HepG2 (cell line): ENCODE data around the gene ZSCAN26. TPM values are rescaled to one million over a fixed set of nuclear protein-coding genes. Genes with fewer than 3 reads are reported as not detected.
A peak's percentile ranks its signal among the peaks of the same experiment; 100 is the strongest.

Experiments used
- AHR ChIP-seq: IDR thresholded peaks from 2 replicates; pipeline ENCODE4 v1.6.1; 2018; ENCODE audit warnings: missing genetic modification reagents, missing compliant biosample characterization
- ETS1 ChIP-seq: sonication (generic); formaldehyde crosslinking; IDR thresholded peaks from 2 replicates; pipeline ENCODE4 v1.4.0; 2020; ENCODE audit warnings: missing genetic modification reagents
- GPN1 ChIP-seq: sonication (generic); formaldehyde crosslinking; IDR thresholded peaks from 2 replicates; pipeline ENCODE4 v1.5.1; 2020; ENCODE audit warnings: missing genetic modification reagents, borderline replicate concordance
- HINFP ChIP-seq: sonication (generic); formaldehyde crosslinking; IDR thresholded peaks from 2 replicates; pipeline ENCODE4 v1.4.0; 2020; ENCODE audit warnings: low read depth, mild to moderate bottlenecking, missing genetic modification reagents
- KDM1A ChIP-seq: IDR thresholded peaks from 2 replicates; pipeline ENCODE4 v1.6.1; 2016; ENCODE audit warnings: missing compliant biosample characterization
- LCORL ChIP-seq, 2 experiments: fragments of 450-650 bp in 1 of 2; sonication (generic) in 1 of 2; formaldehyde crosslinking in 1 of 2; IDR thresholded peaks; 2 replicates each; pipeline versions ENCODE4 v1.5.0 to v1.6.1; 2017 to 2020; ENCODE audit warnings: antibody characterized with exemption in 1 of 2, missing genetic modification reagents in 1 of 2
- NFE2L2 ChIP-seq: fragments of 150-350 bp; IDR thresholded peaks from 2 replicates; pipeline ENCODE4 v1.6.1; 2014; ENCODE audit warnings: low read length
- RBM39 ChIP-seq: fragments of 200-400 bp; formaldehyde crosslinking; IDR thresholded peaks from one replicate; pipeline ENCODE4 v1.6.1; 2018; ENCODE audit warnings: antibody characterized with exemption, mild to moderate bottlenecking, low read depth, low read length; ENCODE audit not compliant: poor library complexity, severe bottlenecking
- REL ChIP-seq: sonication (generic); formaldehyde crosslinking; conservative IDR thresholded peaks from 2 replicates; pipeline ENCODE4 v1.8.0; 2022; ENCODE audit warnings: mild to moderate bottlenecking, missing genetic modification reagents, moderate library complexity
- RFX1 ChIP-seq: fragments of 450-650 bp; IDR thresholded peaks from 2 replicates; pipeline ENCODE4 v1.6.1; 2017
- SETDB1 ChIP-seq: sonication (generic); formaldehyde crosslinking; IDR thresholded peaks from 2 replicates; pipeline ENCODE4 v1.5.1; 2020; ENCODE audit warnings: missing genetic modification reagents, mild to moderate bottlenecking, borderline replicate concordance
- SNAI1 ChIP-seq: sonication (generic); formaldehyde crosslinking; IDR thresholded peaks from 2 replicates; pipeline ENCODE4 v1.5.0; 2020; ENCODE audit warnings: mild to moderate bottlenecking, missing genetic modification reagents, borderline replicate concordance
- SNRNP70 ChIP-seq: fragments of 200-400 bp; formaldehyde crosslinking; IDR thresholded peaks from 2 replicates; pipeline ENCODE4 v1.6.1; 2017; ENCODE audit warnings: mild to moderate bottlenecking, low read depth, low read length, moderate library complexity
- TBL1XR1 ChIP-seq: fragments of 150-350 bp; IDR thresholded peaks from 2 replicates; pipeline ENCODE4 v1.6.1; 2014; ENCODE audit warnings: borderline replicate concordance, low read length; ENCODE audit not compliant: partially characterized antibody
- UBTF ChIP-seq: sonication (generic); formaldehyde crosslinking; IDR thresholded peaks from 2 replicates; pipeline ENCODE4 v1.4.0; 2020; ENCODE audit warnings: mild to moderate bottlenecking, missing genetic modification reagents
- ZFP90 ChIP-seq: sonication (generic); formaldehyde crosslinking; IDR thresholded peaks from 2 replicates; pipeline ENCODE4 v1.8.0; 2022; ENCODE audit warnings: missing genetic modification reagents, mild to moderate bottlenecking, inconsistent platforms, borderline replicate concordance
- ZNF10 ChIP-seq: sonication (generic); formaldehyde crosslinking; IDR thresholded peaks from 2 replicates; pipeline ENCODE4 v1.4.0; 2020; ENCODE audit warnings: mild to moderate bottlenecking, low read depth, missing genetic modification reagents, borderline replicate concordance
- ZNF546 ChIP-seq: sonication (generic); formaldehyde crosslinking; conservative IDR thresholded peaks from 2 replicates; pipeline ENCODE4 v1.8.1; 2023; ENCODE audit warnings: mild to moderate bottlenecking, missing genetic modification reagents
- ZNF547 ChIP-seq: sonication (generic); formaldehyde crosslinking; IDR thresholded peaks from 2 replicates; pipeline ENCODE4 v1.5.1; 2020; ENCODE audit warnings: mild to moderate bottlenecking, missing genetic modification reagents
- ZNF572 ChIP-seq: sonication (generic); formaldehyde crosslinking; IDR thresholded peaks from 2 replicates; pipeline ENCODE4 v1.5.1; 2020; ENCODE audit warnings: mild to moderate bottlenecking, missing genetic modification reagents
- ZNF605 ChIP-seq: sonication (generic); formaldehyde crosslinking; IDR thresholded peaks from 2 replicates; pipeline ENCODE4 v1.8.0; 2022; ENCODE audit warnings: mild to moderate bottlenecking, missing genetic modification reagents
- ZNF788 ChIP-seq: sonication (generic); formaldehyde crosslinking; IDR thresholded peaks from 2 replicates; pipeline ENCODE4 v1.5.0; 2020; ENCODE audit warnings: mild to moderate bottlenecking, missing genetic modification reagents, borderline replicate concordance
- ZNF850 ChIP-seq: sonication (generic); formaldehyde crosslinking; conservative IDR thresholded peaks from 2 replicates; pipeline ENCODE4 v1.9.0; 2021; ENCODE audit warnings: mild to moderate bottlenecking, missing genetic modification reagents
- polyA plus RNA-seq, 8 experiments: library from polyadenylated mRNA; depleted of rRNA in 3 of 8; stranded (reverse) in 7 of 8; unstranded in 1 of 8; fragments of >200 nt; fragmentation: Illumina TruSeq in 4 of 8; extraction: Trizol in 4 of 8; gene quantifications; 2 replicates each; pipeline versions ENCODE4 v1.2.1 to v1.2.3, GENCODE V29; 2011 to 2016; ENCODE audit warnings: low read depth in 4 of 8, missing spikeins in 1 of 8, mixed read lengths in 1 of 8; ENCODE audit not compliant: insufficient read depth in 1 of 8
- total RNA-seq, 5 experiments: library from RNA; depleted of rRNA; stranded (reverse); fragments of >200 nt; fragmentation: Illumina TruSeq; extraction: Trizol; gene quantifications; 2 replicates each; pipeline ENCODE4 v1.2.3, GENCODE V29; 2016; ENCODE audit warnings: low read depth in 1 of 5

The ZSCAN26 gene
- total and polyA plus RNA-seq, 2 of the 13 experiments (the other 11 are each of a cell fraction or from before 2014, with no cell fraction given) = 12.0 to 15.6 TPM

- TF ChIP-seq ZFP90 (no peak; the same call in 1 of the 2 replicates), ZNF10 (CRISPR knock-in tag) (no peak), KDM1A (CRISPR knock-in tag) (no peak), RFX1 (no peak), ZNF546 (CRISPR knock-in tag) (peak; percentile 69; the same call in 1 of the 2 replicates), SETDB1 (0 out of 2 replicates have a peak, but pooled peaks have one; percentile 33), LCORL (IDR thresholded peaks at IDR 0.05) (no peak), LCORL (CRISPR knock-in tag; IDR thresholded peaks at IDR 0.05) (peak; percentile 67; the same call in 1 of the 2 replicates), ZNF605 (CRISPR knock-in tag) (peak; percentile 57; the same call in 1 of the 2 replicates), ZNF547 (peak; percentile 52), ZNF850 (no peak), ZNF572 (CRISPR knock-in tag) (no peak), SNAI1 (no peak), TBL1XR1 (no peak), ETS1 (CRISPR knock-in tag) (0 out of 2 replicates have a peak, but pooled peaks have one; percentile 70), AHR (peak; percentile 45; the same call in 1 of the 2 replicates), RBM39 (peak; percentile 86), HINFP (CRISPR knock-in tag) (peak; percentile 57; the same call in 1 of the 2 replicates), UBTF (CRISPR knock-in tag) (peak; percentile 55; the same call in 1 of the 2 replicates), REL (CRISPR knock-in tag) (0 out of 2 replicates have a peak, but pooled peaks have one; percentile 35), NFE2L2 (no peak), ZNF788 (peak; percentile 53; the same call in 1 of the 2 replicates), SNRNP70 (no peak), GPN1 (CRISPR knock-in tag) (no peak)
These were observed 48.4 kb upstream of the ZSCAN26 start (continued) for GRCh38 chr6:28218312-28219248.
